Measurements from ENCODE around the gene MACROH2A2.

DNA sequence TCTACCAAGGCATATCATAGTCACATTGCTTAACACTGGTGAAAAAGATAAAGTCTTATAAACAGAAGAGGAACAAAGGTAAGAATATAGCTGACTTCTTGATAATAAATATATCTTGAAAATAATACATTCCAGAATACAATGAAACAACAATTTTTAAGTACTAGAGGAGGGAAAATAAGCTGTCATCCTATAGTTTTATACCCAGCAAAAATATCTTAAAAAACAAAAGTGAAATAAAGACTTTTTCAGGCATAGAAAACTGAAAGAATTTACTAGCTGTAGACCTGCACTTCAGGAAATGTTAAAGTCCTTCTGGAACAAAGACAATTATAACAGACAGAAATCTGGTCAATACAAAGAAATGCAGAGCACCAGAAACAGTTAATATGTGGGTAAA lies 21.4 kb upstream of the MACROH2A2 start:
- TF ChIP-seq CEBPB (IDR thresholded peaks at IDR 0.05; ENCODE audit: low read depth, low read length) (no peak), SP4 (IDR thresholded peaks at IDR 0.05; ENCODE audit: low read length) (no peak), PHF8 (conservative IDR thresholded peaks at IDR 0.05; ENCODE audit: low read depth, low read length) (no peak), SP2 (IDR thresholded peaks at IDR 0.05; ENCODE audit: low read length) (no peak)
- TF ChIP-seq, protein P1, sequence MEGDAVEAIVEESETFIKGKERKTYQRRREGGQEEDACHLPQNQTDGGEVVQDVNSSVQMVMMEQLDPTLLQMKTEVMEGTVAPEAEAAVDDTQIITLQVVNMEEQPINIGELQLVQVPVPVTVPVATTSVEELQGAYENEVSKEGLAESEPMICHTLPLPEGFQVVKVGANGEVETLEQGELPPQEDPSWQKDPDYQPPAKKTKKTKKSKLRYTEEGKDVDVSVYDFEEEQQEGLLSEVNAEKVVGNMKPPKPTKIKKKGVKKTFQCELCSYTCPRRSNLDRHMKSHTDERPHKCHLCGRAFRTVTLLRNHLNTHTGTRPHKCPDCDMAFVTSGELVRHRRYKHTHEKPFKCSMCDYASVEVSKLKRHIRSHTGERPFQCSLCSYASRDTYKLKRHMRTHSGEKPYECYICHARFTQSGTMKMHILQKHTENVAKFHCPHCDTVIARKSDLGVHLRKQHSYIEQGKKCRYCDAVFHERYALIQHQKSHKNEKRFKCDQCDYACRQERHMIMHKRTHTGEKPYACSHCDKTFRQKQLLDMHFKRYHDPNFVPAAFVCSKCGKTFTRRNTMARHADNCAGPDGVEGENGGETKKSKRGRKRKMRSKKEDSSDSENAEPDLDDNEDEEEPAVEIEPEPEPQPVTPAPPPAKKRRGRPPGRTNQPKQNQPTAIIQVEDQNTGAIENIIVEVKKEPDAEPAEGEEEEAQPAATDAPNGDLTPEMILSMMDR (IDR thresholded peaks at IDR 0.05; ENCODE audit: control extremely low read depth in 1 of 3, insufficient read depth in 1 of 3, low read depth in 1 of 3, low read length in 3 of 3) = no peak
- TF ChIP-seq, protein P2, sequence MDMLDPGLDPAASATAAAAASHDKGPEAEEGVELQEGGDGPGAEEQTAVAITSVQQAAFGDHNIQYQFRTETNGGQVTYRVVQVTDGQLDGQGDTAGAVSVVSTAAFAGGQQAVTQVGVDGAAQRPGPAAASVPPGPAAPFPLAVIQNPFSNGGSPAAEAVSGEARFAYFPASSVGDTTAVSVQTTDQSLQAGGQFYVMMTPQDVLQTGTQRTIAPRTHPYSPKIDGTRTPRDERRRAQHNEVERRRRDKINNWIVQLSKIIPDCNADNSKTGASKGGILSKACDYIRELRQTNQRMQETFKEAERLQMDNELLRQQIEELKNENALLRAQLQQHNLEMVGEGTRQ (IDR thresholded peaks at IDR 0.05; ENCODE audit: low read length) = no peak
